Left ventricle myocardium superior (tissue), 1 donor: ENCODE data around the gene CES1. TPM values are rescaled to one million over a fixed set of nuclear protein-coding genes. Genes with fewer than 3 reads are reported as not detected.
"Not testable (repeated sequence)": the region's sequence is repeated elsewhere in the genome, so short reads cannot be mapped to it uniquely, and the experiment has no call there.

ENCODE experiments used
- ATAC-seq: fragments of 200-7000 bp; cut with Tn5 transposase; one replicate; pipeline ENCODE4 v1.9.1; 2020; ENCODE audit warnings: mild to moderate bottlenecking, moderate library complexity
- DNase-seq: peaks from one replicate; pipeline ENCODE4 v3.0.0-alpha.2; 2020
- intact Hi-C: fragments of 100-400 bp; cut with micrococcal nuclease; formaldehyde crosslinking; loops from one replicate; pipeline ENCODE4 v1.11.0; 2022
- total RNA-seq: library from RNA; stranded (reverse); fragmentation: NEBNext Ultra II Directional; extraction: Animal tissue kit (Norgen Biotek cat#: 25700); gene quantifications from one replicate; pipeline ENCODE4 v1.2.1, GENCODE V29; 2021
- donor health status: DM: no; HTN: yes; CAD: no; lungs with severe emphysema.

The CES1 gene
- total RNA-seq, 1 donor from 2014 or later = 30.3 TPM

GRCh38 chr16:55835581-55835980 lies 2.7 kb upstream of the CES1 start:
- ATAC-seq = peak; percentile 63
- intact Hi-C loops = no loop called here
- peak; percentile 39 for DNase-seq

- ATAC-seq, intact Hi-C loops: not testable (repeated sequence)
Observed at GRCh38 chr16:55835173-55835572, 2.3 kb upstream of the CES1 start.

GRCh38 chr16:55834049-55834448 lies 1.2 kb upstream of the CES1 start:
- intact Hi-C loops = no loop called here
- DNase-seq (no peak), ATAC-seq (no peak)

More at GRCh38 chr16:55835173-55835572, 2.3 kb upstream of the CES1 start:
- not testable (repeated sequence) for DNase-seq

GRCh38 chr16:55832425-55832772 lies 497 bp downstream of the CES1 start:
- intact Hi-C loops = no loop called here
- DNase-seq (no peak), ATAC-seq (no peak)

DNA sequence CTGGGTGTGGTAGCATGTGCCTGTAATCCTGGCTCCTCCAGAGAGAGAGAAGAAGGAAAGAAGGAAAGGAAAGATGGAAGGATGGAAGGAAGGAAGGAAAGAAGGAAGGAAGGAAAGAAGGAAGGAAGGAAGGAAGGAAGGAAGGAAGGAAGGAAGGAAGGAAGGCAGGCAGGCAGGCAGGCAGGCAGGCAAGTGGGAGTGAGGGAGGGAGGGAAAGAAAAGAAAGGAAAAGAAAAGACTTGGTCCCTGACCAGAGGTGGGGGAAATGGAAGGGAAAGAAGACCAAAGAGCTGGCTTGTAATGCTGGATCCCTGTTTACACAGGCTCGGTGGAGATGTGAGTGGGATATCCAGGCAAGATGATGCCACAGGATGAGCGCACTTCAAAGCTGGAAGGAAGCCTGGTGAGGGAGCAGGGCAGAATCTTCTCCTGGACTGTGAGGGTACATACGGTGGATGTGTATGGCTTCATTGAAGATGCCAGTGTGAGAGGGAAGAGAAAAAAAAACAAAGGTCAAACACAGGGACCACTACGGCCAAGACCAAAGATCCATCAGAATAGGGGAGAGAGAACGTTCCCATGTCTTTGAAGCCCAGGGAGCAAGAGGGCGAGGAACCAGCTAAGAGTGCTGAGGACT lies 2.1 kb downstream of the CES1 start:
- no peak for ATAC-seq
- DNase-seq = no peak
- intact Hi-C loops = no loop called here

DNA sequence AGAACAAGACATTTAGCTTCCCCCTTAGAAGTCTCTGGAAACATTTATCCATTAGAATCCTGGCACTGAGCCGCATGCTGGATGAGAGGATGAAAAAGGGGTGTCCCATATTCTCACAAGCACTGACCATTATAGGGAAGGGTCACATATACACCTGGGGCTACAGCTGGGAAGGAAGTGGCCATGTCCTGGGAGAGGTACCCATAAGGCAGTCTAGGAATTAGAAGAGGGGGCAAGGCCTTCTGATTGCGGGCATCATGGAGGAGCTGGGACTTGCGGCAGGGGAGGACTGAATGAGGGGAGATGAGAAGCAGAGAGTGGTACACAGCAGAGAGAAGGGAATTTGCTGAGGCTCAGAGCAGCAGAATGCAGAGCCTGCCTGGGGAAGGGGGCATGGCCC lies 3.7 kb downstream of the CES1 start:
- ATAC-seq, DNase-seq, intact Hi-C loops: not testable (repeated sequence)

DNA sequence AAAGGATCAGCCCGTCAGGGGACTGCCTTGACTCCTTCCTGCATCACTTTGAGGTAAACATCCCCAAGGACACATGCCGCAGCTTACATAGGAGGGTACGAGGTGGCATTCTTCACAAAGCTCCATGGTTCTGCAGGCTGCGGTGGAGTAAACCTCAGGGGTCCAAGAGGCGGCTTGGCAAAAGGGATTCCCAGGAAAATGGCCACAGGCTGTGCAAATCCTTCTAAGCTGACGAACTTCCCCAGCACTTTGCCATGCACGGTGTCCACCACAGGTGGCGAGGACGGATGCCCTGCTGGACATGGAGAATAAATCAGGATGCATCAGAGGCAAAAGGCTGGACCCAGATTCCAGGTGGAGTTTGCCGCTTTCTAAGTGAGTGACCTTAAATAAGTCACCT lies 4.2 kb downstream of the CES1 start:
- no peak for ATAC-seq
- intact Hi-C loops = no loop called here
- DNase-seq = no peak

GRCh38 chr16:55825115-55825728 lies 7.7 kb downstream of the CES1 start:
- ATAC-seq = no peak
- intact Hi-C loops = no loop called here
- DNase-seq = no peak

- ATAC-seq (no peak), DNase-seq (no peak)
- intact Hi-C loops = no loop called here
Observed at GRCh38 chr16:55824473-55825000, 8.4 kb downstream of the CES1 start.

GRCh38 chr16:55822280-55822810 lies 10.6 kb downstream of the CES1 start:
- no peak for ATAC-seq
- no peak for DNase-seq
- intact Hi-C loops = no loop called here

GRCh38 chr16:55821210-55821609 lies 11.7 kb downstream of the CES1 start:
- intact Hi-C loops = no loop called here
- ATAC-seq (no peak), DNase-seq (no peak)

DNA sequence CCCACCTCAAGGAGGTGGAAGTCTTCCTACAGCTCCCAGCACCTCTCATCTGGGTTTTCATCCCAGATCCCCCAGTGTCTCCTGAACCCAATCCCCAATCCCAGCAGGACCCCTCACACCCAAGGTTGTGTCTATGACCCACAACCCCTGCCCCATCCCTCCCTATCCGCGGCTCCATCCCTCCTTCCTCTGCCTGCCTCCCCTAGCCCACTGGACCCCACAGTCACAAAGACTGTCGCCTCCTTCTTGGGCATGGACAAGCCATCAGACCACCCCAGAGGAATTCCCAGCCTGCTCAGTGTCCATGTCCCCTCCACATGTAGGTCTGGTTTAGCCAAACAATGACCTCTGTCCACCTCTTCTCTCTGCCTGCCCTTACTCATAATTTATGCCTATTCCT lies 12.3 kb downstream of the CES1 start:
- intact Hi-C loops = no loop called here
- no peak for DNase-seq
- no peak for ATAC-seq

DNA sequence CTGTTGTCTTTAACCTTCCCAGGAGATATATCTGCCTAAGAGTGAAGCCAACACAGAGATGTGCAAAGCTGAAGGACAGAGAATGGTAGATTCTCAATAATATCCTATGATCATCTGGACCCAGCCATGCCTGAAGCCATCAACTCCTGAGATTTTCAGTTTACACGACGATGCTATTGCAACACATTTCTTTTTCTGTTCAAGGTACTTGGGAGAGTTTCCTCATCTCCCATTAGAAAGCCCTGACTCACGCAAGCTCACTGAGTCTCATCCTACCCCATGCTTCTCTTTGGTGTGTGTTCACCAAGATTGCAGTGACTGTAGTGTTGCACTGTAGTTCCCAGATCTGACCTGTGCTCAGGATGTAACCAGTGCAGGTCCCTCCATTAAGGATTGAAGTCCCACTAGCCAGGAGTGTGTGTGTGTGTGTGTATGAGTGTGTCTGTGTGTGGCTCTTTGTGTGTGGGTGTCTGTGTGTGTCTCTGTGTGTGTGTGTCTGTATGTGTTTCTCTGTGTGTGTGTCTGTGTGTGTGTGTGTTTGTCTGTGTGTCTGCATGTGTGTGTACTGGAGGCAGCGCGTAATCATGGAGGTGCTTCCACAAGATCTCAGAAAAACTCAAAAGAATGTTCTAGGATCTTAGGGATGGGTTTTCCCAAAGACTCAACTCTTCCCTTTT lies 15.5 kb downstream of the CES1 start:
- ATAC-seq (no peak), DNase-seq (no peak)
- intact Hi-C loops = no loop called here

GRCh38 chr16:55816222-55816621 lies 16.7 kb downstream of the CES1 start:
- intact Hi-C loops, DNase-seq: not testable (repeated sequence)
- peak; percentile 74 for ATAC-seq

GRCh38 chr16:55815320-55815719 lies 17.6 kb downstream of the CES1 start:
- ATAC-seq (peak; percentile 14), DNase-seq (no peak)
- intact Hi-C loops = no loop called here

- ATAC-seq, intact Hi-C loops, DNase-seq: not testable (repeated sequence)
Observed at GRCh38 chr16:55814174-55814573, 18.7 kb downstream of the CES1 start.

DNA sequence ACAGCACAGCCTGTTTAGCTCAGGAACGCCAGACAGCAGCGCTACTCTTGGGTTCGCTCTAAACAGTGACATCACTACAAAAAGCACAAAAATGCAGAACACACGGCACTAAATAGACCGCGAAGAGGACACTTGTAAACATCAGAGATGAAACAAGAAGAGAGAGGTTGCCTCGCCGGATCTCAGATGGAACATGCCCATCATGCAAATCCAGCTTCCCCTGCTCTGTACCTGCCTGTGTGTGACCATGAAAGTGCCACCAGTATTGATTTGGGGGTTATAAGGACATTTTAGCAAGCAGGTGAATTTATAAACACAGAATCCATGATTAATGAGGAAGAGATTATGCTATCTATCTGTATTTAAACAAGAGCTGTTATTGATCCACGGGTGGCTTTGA lies 19.2 kb downstream of the CES1 start:
- DNase-seq, intact Hi-C loops, ATAC-seq: not testable (repeated sequence)

DNA sequence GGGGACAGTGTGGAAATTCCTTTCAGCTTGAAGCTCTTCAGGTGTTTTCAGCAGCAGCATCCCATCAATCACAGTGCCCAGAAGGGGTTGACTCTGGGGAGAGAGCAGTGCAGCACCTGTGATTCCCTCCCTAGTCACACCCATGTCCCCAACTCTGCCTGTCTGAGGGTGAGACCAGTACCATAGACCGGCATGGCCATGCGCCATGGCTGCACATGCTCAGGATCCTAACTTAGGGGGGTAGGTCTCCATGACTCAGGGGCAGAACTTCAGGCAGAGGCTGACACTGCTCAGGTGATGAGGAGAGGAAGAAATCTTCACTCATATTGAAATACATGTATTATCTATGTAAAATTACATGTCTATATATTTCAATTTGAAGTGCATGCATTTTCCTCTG lies 19.9 kb downstream of the CES1 start:
- ATAC-seq (no peak), DNase-seq (no peak)
- intact Hi-C loops = no loop called here

- intact Hi-C loops = no loop called here
- no peak for ATAC-seq
- DNase-seq = no peak
Observed at GRCh38 chr16:55811811-55812210, 21.1 kb downstream of the CES1 start.

DNA sequence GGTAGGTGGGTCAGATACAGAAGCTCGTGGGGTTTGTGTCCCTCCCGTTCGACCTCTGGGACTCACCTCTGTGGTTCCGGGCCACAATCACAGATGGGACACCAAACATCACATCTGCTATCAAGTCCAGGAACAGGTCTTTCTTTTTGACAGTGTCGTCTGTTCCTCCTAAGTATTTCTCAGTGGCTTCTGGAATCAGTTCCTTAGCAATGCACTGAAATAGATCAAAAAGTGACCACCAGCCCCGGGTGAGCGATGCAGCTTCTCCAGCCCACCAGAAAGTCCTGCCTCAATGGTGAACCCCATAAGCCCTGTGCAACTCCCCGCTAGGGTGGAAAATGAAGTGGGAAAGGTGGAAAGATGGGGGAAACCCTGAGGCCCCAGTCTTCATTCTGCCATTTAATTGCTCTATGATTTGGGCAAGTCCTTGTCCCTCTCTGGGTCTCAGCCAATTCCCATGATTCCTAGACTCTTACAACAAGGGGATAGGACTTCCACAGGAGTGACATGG lies 22.4 kb downstream of the CES1 start:
- ATAC-seq (no peak), DNase-seq (no peak)
- intact Hi-C loops = no loop called here
